ENCODE data around the gene BSCL2.

GRCh38 chr11:62687508-62688396 lies 19.5 kb downstream of the BSCL2 start:
- TF ChIP-seq CTCF (IDR thresholded peaks at IDR 0.05; ENCODE audit: extremely low read depth in 1 of 2, insufficient read depth in 1 of 2, low read depth in 1 of 2, low read length in 2 of 2): no peak
- no peak for TF ChIP-seq POLR2AphosphoS5 (IDR thresholded peaks at IDR 0.05; ENCODE audit: insufficient read depth, low read depth, low read length)

Data from endothelial cell of umbilical vein (primary cell).